SK-N-SH (cell line): ENCODE results near the gene FAM131C.
"Not testable (repeated sequence)": the region's sequence is repeated elsewhere in the genome, so short reads cannot be mapped to it uniquely, and the experiment has no call there.

Source experiments
- POLR2AphosphoS5 ChIP-seq: IDR thresholded peaks from 2 replicates; pipeline ENCODE4 v1.6.1; 2012; ENCODE audit warnings: low read depth, low read length
- RAD21 ChIP-seq: IDR thresholded peaks from 2 replicates; pipeline ENCODE4 v1.6.1; 2012; ENCODE audit warnings: mild to moderate bottlenecking, low read length
- RFX5 ChIP-seq: IDR thresholded peaks from 2 replicates; pipeline ENCODE4 v1.6.1; 2012; ENCODE audit warnings: mild to moderate bottlenecking, improper control_type of control experiment, low read length
- TAF1 ChIP-seq: IDR thresholded peaks from 2 replicates; pipeline ENCODE4 v1.6.1; 2012; ENCODE audit warnings: low read depth, mild to moderate bottlenecking, low read length, moderate library complexity, borderline replicate concordance
- TEAD4 ChIP-seq: IDR thresholded peaks from 2 replicates; pipeline ENCODE4 v1.4.0; 2012; ENCODE audit warnings: mild to moderate bottlenecking, borderline replicate concordance; ENCODE audit not compliant: insufficient read depth
- TF ChIP-seq, protein P1 (sequence below): fragments of 200-600 bp; sonication (generic); IDR thresholded peaks from 2 replicates; pipeline ENCODE4 v1.6.1; 2017; ENCODE audit warnings: antibody characterized with exemption, mild to moderate bottlenecking, moderate library complexity

DNA sequence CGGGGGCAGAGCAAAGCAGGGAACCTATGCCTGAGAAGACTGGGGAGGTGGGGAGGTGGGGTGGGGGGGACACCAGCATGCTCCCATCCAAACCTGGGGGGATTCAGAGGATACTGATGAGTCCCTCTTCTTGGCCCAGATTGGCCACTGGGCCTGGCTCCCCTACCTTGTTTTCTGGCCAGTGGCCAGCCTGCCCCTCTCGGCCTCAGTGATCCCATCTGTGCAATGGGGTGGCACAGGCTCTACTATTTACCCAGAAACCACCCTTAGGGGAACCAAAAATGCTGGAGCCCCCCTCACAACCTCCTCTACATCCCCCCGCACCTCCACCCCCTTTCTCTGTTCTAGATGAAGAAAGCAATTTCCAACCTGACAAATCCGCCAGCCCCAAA is 16.9 kb downstream of the FAM131C start:
- not testable (repeated sequence) for TF ChIP-seq RAD21, POLR2AphosphoS5, TEAD4, RFX5, TAF1
- TF ChIP-seq, protein P1, sequence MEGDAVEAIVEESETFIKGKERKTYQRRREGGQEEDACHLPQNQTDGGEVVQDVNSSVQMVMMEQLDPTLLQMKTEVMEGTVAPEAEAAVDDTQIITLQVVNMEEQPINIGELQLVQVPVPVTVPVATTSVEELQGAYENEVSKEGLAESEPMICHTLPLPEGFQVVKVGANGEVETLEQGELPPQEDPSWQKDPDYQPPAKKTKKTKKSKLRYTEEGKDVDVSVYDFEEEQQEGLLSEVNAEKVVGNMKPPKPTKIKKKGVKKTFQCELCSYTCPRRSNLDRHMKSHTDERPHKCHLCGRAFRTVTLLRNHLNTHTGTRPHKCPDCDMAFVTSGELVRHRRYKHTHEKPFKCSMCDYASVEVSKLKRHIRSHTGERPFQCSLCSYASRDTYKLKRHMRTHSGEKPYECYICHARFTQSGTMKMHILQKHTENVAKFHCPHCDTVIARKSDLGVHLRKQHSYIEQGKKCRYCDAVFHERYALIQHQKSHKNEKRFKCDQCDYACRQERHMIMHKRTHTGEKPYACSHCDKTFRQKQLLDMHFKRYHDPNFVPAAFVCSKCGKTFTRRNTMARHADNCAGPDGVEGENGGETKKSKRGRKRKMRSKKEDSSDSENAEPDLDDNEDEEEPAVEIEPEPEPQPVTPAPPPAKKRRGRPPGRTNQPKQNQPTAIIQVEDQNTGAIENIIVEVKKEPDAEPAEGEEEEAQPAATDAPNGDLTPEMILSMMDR = not testable (repeated sequence)
